HCT116 (cell line): Measurements from ENCODE around the gene ABCA9. TPM values are rescaled to one million over a fixed set of nuclear protein-coding genes. Genes with fewer than 3 reads are reported as not detected.

ENCODE experiments used
- ATAC-seq: fragments of 200-7000 bp; cut with Tn5 transposase; 2 replicates; pipeline ENCODE4 v1.9.1; 2020; ENCODE audit warnings: mild to moderate bottlenecking, moderate library complexity
- BruUV-seq: library from RNA; stranded (reverse); fragments of 400-500 nt; replicated peaks from 2 replicates; lab custom pipeline; 2021; lab: Mats Ljungman, UMichigan
- CTCF ChIA-PET: fragments of 300-600 bp; sonication (Branson Sonifier 250); formaldehyde crosslinking; loops from one replicate; lab custom pipeline; 2021; ENCODE audit warnings: antibody characterized with exemption; lab: Charles Lee
- POLR2A ChIA-PET: fragments of 300-600, 350-600 bp; sonication (Branson Sonifier 250); formaldehyde crosslinking; loops from one replicate; lab custom pipeline; 2021; ENCODE audit warnings: antibody characterized with exemption; lab: Charles Lee
- RAD21 ChIA-PET, 2 experiments: fragments of 300-600 bp; sonication (Branson Sonifier 250); formaldehyde crosslinking; loops; one replicate each; lab custom pipeline; 2023; ENCODE audit warnings: low total read pairs in 2 of 2; ENCODE audit not compliant: uncharacterized antibody in 2 of 2, unreplicated experiment in 2 of 2, low non-redundant PET in 1 of 2; lab: Charles Lee
- DNase-seq: peaks from one replicate; pipeline ENCODE4 v3.0.0-alpha.2; 2010; ENCODE audit warnings: low read depth, low spot score
- H2AFZ ChIP-seq: fragments of 200-600 bp; shearing (Covaris generic), sonication (generic); 2 replicates; pipeline ENCODE4 v1.6.1; 2017; ENCODE audit warnings: low read depth, mixed run types, mixed read lengths, antibody characterized with exemption, low read length; ENCODE audit not compliant: poor library complexity, severe bottlenecking
- H3K27ac ChIP-seq: 2 replicates; pipeline ENCODE4 v1.5.1; 2012; ENCODE audit warnings: low read depth, low read length
- H3K27me3 ChIP-seq: fragments of 200-600 bp; sonication (generic); 2 replicates; pipeline ENCODE4 v1.6.1; 2016; ENCODE audit warnings: mixed run types, low read length, mixed read lengths; ENCODE audit not compliant: insufficient read depth
- H3K36me3 ChIP-seq, 2 experiments: fragments of 200-500 bp in 1 of 2; fragments of 200-600 bp in 1 of 2; sonication (Bioruptor generic) in 1 of 2; sonication (generic) in 1 of 2; 2 replicates each; pipeline versions ENCODE4 v1.5.1 to v1.6.1; 2014 to 2016; ENCODE audit warnings: low read length in 2 of 2, inconsistent platforms in 1 of 2, mixed read lengths in 1 of 2, mixed run types in 1 of 2; ENCODE audit not compliant: insufficient read depth in 2 of 2, control insufficient read depth in 1 of 2
- H3K4me1 ChIP-seq, 2 experiments: fragments of 200-600 bp in 1 of 2; sonication (generic) in 1 of 2; 2 replicates each; pipeline versions ENCODE4 v1.5.1 to v1.6.1; 2012 to 2017; ENCODE audit warnings: low read length in 2 of 2, inconsistent platforms in 1 of 2, mild to moderate bottlenecking in 1 of 2, mixed read lengths in 1 of 2, mixed run types in 1 of 2, moderate library complexity in 1 of 2; ENCODE audit not compliant: insufficient read depth in 2 of 2, control insufficient read depth in 1 of 2
- H3K4me2 ChIP-seq: fragments of 200-600 bp; sonication (generic); 2 replicates; pipeline ENCODE4 v1.6.1; 2017; ENCODE audit warnings: mixed run types, low read length, mixed read lengths
- H3K4me3 ChIP-seq, 2 experiments: fragments of 200-600 bp in 1 of 2; sonication (generic) in 1 of 2; replicated peaks in 1 of 2; 2 replicates each; pipeline ENCODE4 v1.5.1; 2011 to 2016; ENCODE audit warnings: low read length in 2 of 2, control low read depth in 1 of 2, low read depth in 1 of 2, mild to moderate bottlenecking in 1 of 2, mixed read lengths in 1 of 2, mixed run types in 1 of 2
- H3K79me2 ChIP-seq: fragments of 200-600 bp; sonication (generic); 2 replicates; pipeline ENCODE4 v1.6.1; 2017; ENCODE audit warnings: mild to moderate bottlenecking, mixed run types, low read length, moderate library complexity, mixed read lengths; ENCODE audit not compliant: insufficient read depth
- H3K9ac ChIP-seq: fragments of 200-600 bp; sonication (generic); 2 replicates; pipeline ENCODE4 v1.6.1; 2016; ENCODE audit warnings: low read length, mixed read lengths
- H3K9me2 ChIP-seq: fragments of 200-600 bp; sonication (generic), shearing (Covaris generic); 2 replicates; pipeline ENCODE4 v1.6.1; 2017; ENCODE audit warnings: mixed run types, mild to moderate bottlenecking, moderate library complexity; ENCODE audit not compliant: insufficient read depth
- H3K9me3 ChIP-seq, 2 experiments: fragments of 200-500 bp in 1 of 2; fragments of 200-600 bp in 1 of 2; sonication (Bioruptor generic) in 1 of 2; sonication (generic) in 1 of 2; 2 replicates each; pipeline ENCODE4 v1.6.1; 2014 to 2017; ENCODE audit warnings: low read length in 2 of 2, mixed read lengths in 2 of 2, inconsistent platforms in 1 of 2, low read depth in 1 of 2, mild to moderate bottlenecking in 1 of 2, mixed run types in 1 of 2, moderate library complexity in 1 of 2; ENCODE audit not compliant: control insufficient read depth in 1 of 2, insufficient read depth in 1 of 2
- H4K20me1 ChIP-seq: fragments of 200-600 bp; sonication (generic), shearing (Covaris generic); 2 replicates; pipeline ENCODE4 v1.6.1; 2017; ENCODE audit warnings: mixed run types, mild to moderate bottlenecking, moderate library complexity; ENCODE audit not compliant: insufficient read depth
- ATF3 ChIP-seq: IDR thresholded peaks from 2 replicates; pipeline ENCODE4 v1.6.1; 2012
- CBX3 ChIP-seq: IDR thresholded peaks from 2 replicates; pipeline ENCODE4 v1.6.1; 2012; ENCODE audit warnings: low read depth
- EZH2phosphoT487 ChIP-seq: fragments of 200-600 bp; IDR thresholded peaks from 2 replicates; pipeline ENCODE4 v1.6.1; 2018; ENCODE audit warnings: antibody characterized with exemption, borderline replicate concordance
- MAX ChIP-seq: IDR thresholded peaks from 2 replicates; pipeline ENCODE4 v1.6.1; 2012
- POLR2A ChIP-seq: IDR thresholded peaks from 2 replicates; pipeline ENCODE4 v1.7.0; 2011; ENCODE audit warnings: borderline replicate concordance; ENCODE audit not compliant: insufficient read depth, insufficient read length; ENCODE audit errors: extremely low read depth
- RAD21 ChIP-seq: IDR thresholded peaks from 2 replicates; pipeline ENCODE4 v1.6.1; 2012; ENCODE audit warnings: low read depth, mild to moderate bottlenecking
- REST ChIP-seq: IDR thresholded peaks from 2 replicates; pipeline ENCODE4 v1.6.1; 2012; ENCODE audit warnings: low read depth
- SIN3A ChIP-seq: IDR thresholded peaks from 2 replicates; pipeline ENCODE4 v1.6.1; 2012; ENCODE audit warnings: low read depth
- SP1 ChIP-seq: IDR thresholded peaks from 2 replicates; pipeline ENCODE4 v1.6.1; 2012; ENCODE audit warnings: low read depth
- SRF ChIP-seq: IDR thresholded peaks from 2 replicates; pipeline ENCODE4 v1.6.1; 2012; ENCODE audit warnings: low read depth
- TCF7L2 ChIP-seq: IDR thresholded peaks from 2 replicates; pipeline ENCODE4 v1.7.0; 2011; ENCODE audit warnings: borderline replicate concordance, inconsistent platforms; ENCODE audit not compliant: insufficient read depth, insufficient read length; ENCODE audit errors: extremely low read depth
- intact Hi-C: fragments of 100-400 bp; cut with micrococcal nuclease; formaldehyde crosslinking; loops from 2 replicates; pipeline ENCODE4 v1.10.0; 2022
- total RNA-seq: library from RNA; stranded (reverse); gene quantifications from one replicate; pipeline ENCODE4 v1.2.1, GENCODE V29; 2021; ENCODE audit not compliant: unreplicated experiment
- TF ChIP-seq, protein P1 (sequence below): IDR thresholded peaks from 2 replicates; pipeline ENCODE4 v1.6.1; 2011; ENCODE audit warnings: mild to moderate bottlenecking, low read length, moderate library complexity; ENCODE audit not compliant: insufficient replicate concordance; ENCODE audit errors: extremely low read depth

ABCA9 gene
- total RNA-seq, 1 experiment from 2014 or later: not detected

DNA sequence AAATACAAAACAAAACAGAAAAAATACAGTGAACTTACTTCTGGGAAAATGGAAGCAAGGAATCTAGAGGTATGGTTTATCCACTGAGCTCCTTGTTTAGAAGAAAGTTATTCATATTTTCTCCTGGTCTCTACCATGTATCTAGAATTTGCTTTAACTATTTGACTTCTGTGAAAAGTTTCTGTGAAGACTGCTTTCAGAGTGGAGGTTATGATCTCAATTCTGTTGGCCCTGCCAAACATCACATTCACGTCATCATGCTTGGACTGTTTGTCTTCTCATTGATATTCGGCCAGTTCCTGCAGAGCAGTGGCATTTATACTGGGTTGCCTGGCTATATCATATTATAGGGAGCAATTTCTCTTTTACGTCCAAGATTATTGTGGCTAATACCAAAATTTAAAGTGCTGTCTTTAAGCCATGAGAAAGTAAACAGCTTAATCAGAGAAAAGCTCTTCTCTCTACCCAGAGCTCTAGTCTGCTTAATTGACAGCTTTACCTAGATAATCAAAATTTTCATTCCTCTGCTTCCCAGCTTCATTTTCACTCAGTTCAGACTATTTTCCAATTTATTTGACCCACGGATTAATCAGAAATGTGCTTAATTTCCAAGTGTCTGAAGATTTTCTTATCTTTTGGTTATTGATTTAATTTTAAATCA is 105.4 kb downstream of the ABCA9 start, which contains the start of gene ABCA8:
Gene ABCA8, minus strand, starts transcription at position 212 of the 661 bp plus-strand sequence. CDS start 13,358 bp downstream, outside the sequence.
- DNase-seq (no peak), ATAC-seq (no peak)
- TF ChIP-seq SP1 (no peak), SIN3A (no peak), MAX (no peak), REST (no peak), RAD21 (no peak), CBX3 (no peak), POLR2A (no peak), TCF7L2 (no peak), EZH2phosphoT487 (no peak), ATF3 (no peak), SRF (no peak)
- TF ChIP-seq, protein P1, sequence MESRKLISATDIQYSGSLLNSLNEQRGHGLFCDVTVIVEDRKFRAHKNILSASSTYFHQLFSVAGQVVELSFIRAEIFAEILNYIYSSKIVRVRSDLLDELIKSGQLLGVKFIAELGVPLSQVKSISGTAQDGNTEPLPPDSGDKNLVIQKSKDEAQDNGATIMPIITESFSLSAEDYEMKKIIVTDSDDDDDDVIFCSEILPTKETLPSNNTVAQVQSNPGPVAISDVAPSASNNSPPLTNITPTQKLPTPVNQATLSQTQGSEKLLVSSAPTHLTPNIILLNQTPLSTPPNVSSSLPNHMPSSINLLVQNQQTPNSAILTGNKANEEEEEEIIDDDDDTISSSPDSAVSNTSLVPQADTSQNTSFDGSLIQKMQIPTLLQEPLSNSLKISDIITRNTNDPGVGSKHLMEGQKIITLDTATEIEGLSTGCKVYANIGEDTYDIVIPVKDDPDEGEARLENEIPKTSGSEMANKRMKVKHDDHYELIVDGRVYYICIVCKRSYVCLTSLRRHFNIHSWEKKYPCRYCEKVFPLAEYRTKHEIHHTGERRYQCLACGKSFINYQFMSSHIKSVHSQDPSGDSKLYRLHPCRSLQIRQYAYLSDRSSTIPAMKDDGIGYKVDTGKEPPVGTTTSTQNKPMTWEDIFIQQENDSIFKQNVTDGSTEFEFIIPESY: no peak
- BruUV-seq: no TSS peak
- Histone ChIP-seq H3K4me3 (no peak within 1 kb of the TSS), H3K79me2 (no peaks in the 10 kb centered on the region), H3K4me1 (no peaks in the 10 kb centered on the region), H3K36me3 (no peaks in the 10 kb centered on the region), H3K4me2 (no peak within 1 kb of the TSS), H2AFZ (no peak within 1 kb of the TSS), H3K27me3 (no peaks in the 10 kb centered on the region), H3K27ac (no peak within 1 kb of the TSS), H3K9me3 (no peaks in the 10 kb centered on the region), H4K20me1 (no peaks in the 10 kb centered on the region), H3K9ac (no peak within 1 kb of the TSS), H3K9me2 (no peaks in the 10 kb centered on the region)
- intact Hi-C loops: no loop called here
- ChIA-PET POLR2A (no interaction called here), RAD21 (no interaction called here), CTCF (interaction anchor here (1.0 kb wide), 1 partner anchor 130 kb away, joined by 3 read pairs; no protein-coding TSS in a partner anchor)
